KBM-7 (cell line): ENCODE data around the gene PRDM5.

Source experiments
- DNase-seq: peaks from one replicate; pipeline ENCODE4 v3.0.0-alpha.2; 2015
- in situ Hi-C: fragments of 300-500 bp; cut with MboI; formaldehyde crosslinking; loops from 2 replicates; pipeline ENCODE4 v1.14.3; 2020; ENCODE audit warnings: low sequenced_read_pairs, low pct_unique_long_range_greater_than_20kb, mixed read lengths

PRDM5 gene

DNA sequence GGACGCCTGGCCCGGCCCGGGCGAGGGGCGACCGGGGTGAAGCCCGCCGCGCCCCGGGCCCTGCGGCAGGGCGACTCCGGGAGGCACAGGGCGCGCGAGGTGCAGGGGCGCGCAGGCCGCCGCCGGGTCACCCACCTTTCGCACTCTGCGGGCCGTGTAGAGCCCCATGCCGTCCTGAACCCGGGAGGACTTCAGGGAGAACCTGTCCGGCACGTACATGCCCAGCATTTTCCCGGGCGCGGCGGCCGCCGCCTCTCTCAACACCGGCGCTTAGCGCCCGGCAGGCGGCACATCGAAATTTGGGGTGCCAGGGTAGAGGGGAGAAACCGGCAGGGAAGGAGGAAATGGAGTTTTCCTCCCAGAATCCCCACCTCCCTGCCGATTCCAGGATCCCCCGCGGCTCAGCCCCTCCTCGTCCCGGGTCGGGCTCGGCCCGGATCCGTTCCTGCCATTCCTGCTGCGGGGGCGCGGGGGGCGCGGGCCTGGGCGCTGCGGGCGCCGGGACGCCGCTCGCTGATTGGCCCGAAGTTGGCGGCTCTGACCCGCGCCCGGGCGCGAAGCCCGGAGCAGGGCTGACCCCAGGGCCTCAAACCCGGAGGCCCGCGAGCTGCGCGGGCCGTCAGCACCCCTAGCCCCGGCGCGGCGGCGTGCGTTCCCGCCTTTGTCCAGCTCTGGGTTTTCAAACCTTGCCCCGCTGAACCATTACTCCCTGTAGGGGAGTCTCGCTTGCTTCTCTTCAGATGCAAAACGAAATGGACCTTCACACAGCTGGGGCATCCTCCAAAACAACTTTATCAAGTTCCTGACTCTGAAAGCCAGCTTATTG is at the start of gene PRDM5:
Gene PRDM5 (minus strand): TSS at position 346 of the 826 bp plus-strand sequence. CDS start 118 bp downstream, at position 228.
- in situ Hi-C loops, result no loop called here
- no peak for DNase-seq

DNA sequence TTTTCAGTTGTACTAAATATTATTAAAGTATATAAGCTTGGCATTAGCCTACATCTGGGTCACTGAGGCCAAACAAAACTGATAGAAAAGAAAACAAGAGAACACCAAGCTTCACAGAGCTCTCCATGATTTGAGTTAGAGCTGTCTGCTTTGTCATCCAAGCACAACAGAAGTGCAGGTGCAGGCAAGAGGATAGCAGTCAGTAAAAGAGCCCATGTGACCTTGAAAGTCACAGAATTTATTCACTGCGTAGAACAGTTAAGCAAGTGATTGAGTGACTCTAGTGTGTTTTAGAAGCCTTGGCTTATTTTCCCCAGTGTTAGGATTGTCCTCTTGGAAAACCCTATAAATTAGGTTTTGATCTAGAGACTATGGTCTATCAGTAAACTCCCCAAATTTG is 49.4 kb upstream of the PRDM5 start:
- in situ Hi-C loops, result no loop called here
- DNase-seq, result no peak

DNA sequence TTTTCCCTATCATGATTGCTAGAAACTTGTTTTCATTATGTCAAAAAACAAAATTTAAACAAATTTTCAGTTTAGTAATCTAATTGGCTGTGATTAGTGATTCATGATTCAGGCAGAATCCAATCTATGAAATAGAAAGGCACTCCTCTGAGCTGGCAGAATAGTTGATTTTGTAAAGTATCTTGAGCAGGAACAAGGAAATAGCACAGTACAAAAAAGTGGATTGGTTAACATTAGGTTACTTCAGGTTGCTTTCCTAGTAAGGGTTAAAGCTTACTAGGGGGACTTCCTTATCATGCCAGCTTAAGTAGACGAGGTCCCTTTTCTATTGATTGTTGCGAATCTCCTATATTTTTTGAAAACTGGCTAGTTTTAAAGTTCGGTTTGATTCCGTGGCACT is 43.4 kb upstream of the PRDM5 start:
- in situ Hi-C loops, result no loop called here
- DNase-seq, result no peak

GRCh38 chr4:120964596-120964995 is 42.1 kb upstream of the PRDM5 start:
- no peak for DNase-seq
- in situ Hi-C loops, result no loop called here

DNA sequence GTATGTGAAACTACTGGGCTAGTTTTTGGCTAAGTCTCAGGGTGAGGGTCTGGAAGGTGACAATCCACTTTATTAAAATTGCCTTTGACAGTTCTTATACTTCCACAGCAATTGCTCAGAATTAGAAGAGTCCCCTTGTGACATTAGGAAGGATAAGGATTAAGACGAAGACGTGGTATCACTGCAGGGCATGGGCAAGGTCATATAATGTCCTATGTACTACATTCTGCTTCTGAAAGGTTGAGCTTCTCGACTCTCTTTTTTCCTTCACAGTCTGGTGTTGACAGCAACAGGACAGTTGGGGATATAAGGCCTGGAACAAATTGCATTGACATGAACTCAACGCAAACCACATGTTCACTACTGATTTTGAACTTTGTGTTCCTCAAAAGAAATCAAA is 40.9 kb upstream of the PRDM5 start:
- no peak for DNase-seq

GRCh38 chr4:120960656-120961267 is 38.2 kb upstream of the PRDM5 start:
- in situ Hi-C loops, result no loop called here
- no peak for DNase-seq

More for the DNA sequence above, 40.9 kb upstream of the PRDM5 start:
- in situ Hi-C loops, result no loop called here

DNA sequence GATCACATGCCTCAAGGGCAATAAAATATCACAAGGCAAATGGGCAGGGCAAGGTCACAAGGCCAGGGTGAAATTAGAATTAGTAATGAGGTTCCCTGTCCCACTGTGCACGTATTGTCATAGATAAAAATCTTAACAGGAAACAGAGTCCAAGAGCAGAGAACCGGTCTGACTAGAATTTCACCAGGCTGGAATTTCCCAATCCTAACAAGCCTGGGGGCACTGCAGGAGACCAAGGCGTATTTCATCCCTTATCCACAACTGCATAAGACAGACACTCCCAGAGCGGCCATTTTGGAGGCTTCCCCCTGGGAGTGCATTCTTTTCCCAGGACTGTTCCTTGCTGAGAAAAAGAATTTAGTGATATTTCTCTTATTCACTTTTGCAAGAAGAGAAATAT is 25.9 kb upstream of the PRDM5 start:
- DNase-seq, result no peak
- in situ Hi-C loops, result no loop called here

- DNase-seq, result no peak
- in situ Hi-C loops, result no loop called here
Measured at GRCh38 chr4:120942776-120943175, 20.2 kb upstream of the PRDM5 start.

- DNase-seq, result no peak
- in situ Hi-C loops, result no loop called here
Measured at GRCh38 chr4:120940547-120940946, 18.0 kb upstream of the PRDM5 start.

DNA sequence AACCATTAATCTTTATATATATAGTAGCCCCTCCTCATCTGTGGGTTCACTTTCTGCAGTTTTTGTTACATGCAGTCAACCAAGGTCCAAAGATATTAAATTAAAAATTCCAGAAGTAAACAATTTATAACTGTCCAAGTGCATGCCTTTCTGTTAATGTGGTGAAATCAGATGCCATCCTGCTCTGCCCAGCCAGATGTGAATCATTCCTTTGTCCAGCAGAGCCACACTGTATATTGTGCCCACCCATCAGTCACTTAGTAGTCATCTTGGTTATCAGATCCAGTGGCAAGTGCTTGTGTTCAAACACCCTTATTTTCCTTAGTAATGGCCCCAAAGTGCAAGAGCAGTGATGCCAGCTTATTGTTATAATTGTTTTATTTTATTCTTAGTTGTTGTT is 17.2 kb upstream of the PRDM5 start:
- DNase-seq, result no peak
- in situ Hi-C loops, result no loop called here

DNA sequence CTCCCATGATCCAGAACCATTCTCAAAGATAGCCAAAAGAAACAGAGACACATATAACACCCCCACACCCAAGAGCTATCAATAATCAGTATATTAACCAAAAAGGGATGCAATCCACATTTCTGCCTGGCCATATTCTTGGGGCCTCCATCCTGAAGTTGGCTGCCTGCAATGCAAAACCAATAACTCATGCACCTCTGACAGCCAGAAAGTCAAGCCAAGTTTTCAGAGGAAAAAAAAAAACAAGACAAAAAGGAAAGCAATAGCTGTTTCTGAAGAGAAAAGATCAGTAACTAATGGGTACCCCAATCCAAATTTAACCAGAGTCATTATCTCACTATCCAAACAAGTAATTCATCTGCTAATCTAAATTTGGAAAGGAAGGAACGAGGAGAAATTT is 7.3 kb upstream of the PRDM5 start:
- in situ Hi-C loops, result no loop called here
- DNase-seq, result no peak

- DNase-seq, result no peak
- in situ Hi-C loops, result no loop called here
Measured at GRCh38 chr4:120927801-120928409, 5.4 kb upstream of the PRDM5 start.

GRCh38 chr4:120926358-120927025 is 4.0 kb upstream of the PRDM5 start:
- in situ Hi-C loops, result no loop called here
- no peak for DNase-seq

GRCh38 chr4:120924931-120925330 is 2.4 kb upstream of the PRDM5 start:
- in situ Hi-C loops, result no loop called here
- no peak for DNase-seq

DNA sequence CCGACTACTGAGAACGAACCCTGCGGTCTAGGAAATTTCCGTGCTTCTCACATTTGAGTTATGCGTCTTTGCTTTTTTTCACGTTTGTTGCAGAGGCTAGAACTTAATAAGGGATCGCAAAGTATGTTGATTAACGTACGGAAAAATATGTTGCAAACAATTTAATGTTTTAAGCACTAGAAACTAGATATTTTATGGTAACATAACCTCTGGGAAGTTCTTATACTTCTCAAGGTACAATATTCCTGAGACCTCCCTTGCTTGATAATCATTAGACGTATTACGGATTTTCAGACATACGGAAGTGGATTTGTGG is 639 bp upstream of the PRDM5 start:
- no peak for DNase-seq
- in situ Hi-C loops, result no loop called here

- in situ Hi-C loops, result no loop called here
Measured at GRCh38 chr4:120921456-120922380, 808 bp downstream of the PRDM5 start.

GRCh38 chr4:120920666-120921065 is 1.9 kb downstream of the PRDM5 start:
- DNase-seq, result no peak
- in situ Hi-C loops, result no loop called here

More at GRCh38 chr4:120921456-120922380, 808 bp downstream of the PRDM5 start:
- no peak for DNase-seq

- no peak for DNase-seq
Measured at GRCh38 chr4:120919358-120919757, 3.2 kb downstream of the PRDM5 start.

GRCh38 chr4:120918788-120919187 is 3.7 kb downstream of the PRDM5 start:
- DNase-seq, result no peak
- in situ Hi-C loops, result no loop called here

More at GRCh38 chr4:120919358-120919757, 3.2 kb downstream of the PRDM5 start:
- in situ Hi-C loops, result no loop called here
